HS-5 (cell line): ENCODE measurements around the gene DRD2.
A peak's percentile ranks its signal among the peaks of the same experiment; 100 is the strongest.

Source experiments
- DNase-seq: peaks from one replicate; pipeline ENCODE4 v3.0.0-alpha.2; 2012; ENCODE audit warnings: low read depth

The DRD2 gene

GRCh38 chr11:113484223-113484622 lies 9.0 kb upstream of the DRD2 start:
- no peak for DNase-seq

- DNase-seq: no peak
These were observed 6.5 kb upstream of the DRD2 start for GRCh38 chr11:113481672-113482071.

- DNase-seq: no peak
These were observed 6.0 kb upstream of the DRD2 start for GRCh38 chr11:113481226-113481625.

- no peak for DNase-seq
These were observed 2.1 kb upstream of the DRD2 start for GRCh38 chr11:113477321-113477720.

GRCh38 chr11:113476553-113476952 lies 1.4 kb upstream of the DRD2 start:
- no peak for DNase-seq

GRCh38 chr11:113474362-113475159 lies 637 bp downstream of the DRD2 start:
- peak; percentile 18 for DNase-seq

- DNase-seq: no peak
These were observed 1.2 kb downstream of the DRD2 start for GRCh38 chr11:113473983-113474361.

- DNase-seq: no peak
These were observed 2.7 kb downstream of the DRD2 start for GRCh38 chr11:113472471-113472870.

- DNase-seq: no peak
These were observed 5.0 kb downstream of the DRD2 start for GRCh38 chr11:113470233-113470632.

GRCh38 chr11:113468726-113469345 lies 6.4 kb downstream of the DRD2 start:
- no peak for DNase-seq

- DNase-seq: no peak
These were observed 7.7 kb downstream of the DRD2 start for GRCh38 chr11:113467545-113467944.

GRCh38 chr11:113465786-113466185 lies 9.4 kb downstream of the DRD2 start:
- no peak for DNase-seq

GRCh38 chr11:113464416-113464815 lies 10.8 kb downstream of the DRD2 start:
- no peak for DNase-seq

- DNase-seq: no peak
These were observed 12.4 kb downstream of the DRD2 start for GRCh38 chr11:113462830-113463229.

- no peak for DNase-seq
These were observed 13.6 kb downstream of the DRD2 start for GRCh38 chr11:113461639-113462038.

GRCh38 chr11:113460469-113460868 lies 14.7 kb downstream of the DRD2 start:
- DNase-seq: no peak

- DNase-seq: no peak
These were observed 17.0 kb downstream of the DRD2 start for GRCh38 chr11:113458189-113458588.

- DNase-seq: no peak
These were observed 17.4 kb downstream of the DRD2 start for GRCh38 chr11:113457784-113458183.

- DNase-seq: no peak
These were observed 20.7 kb downstream of the DRD2 start for GRCh38 chr11:113454455-113454854.

- DNase-seq: no peak
These were observed 25.5 kb downstream of the DRD2 start for GRCh38 chr11:113449743-113450142.

GRCh38 chr11:113448316-113448677 lies 26.9 kb downstream of the DRD2 start:
- no peak for DNase-seq

GRCh38 chr11:113447621-113448315 lies 27.4 kb downstream of the DRD2 start:
- DNase-seq: peak; percentile 24

GRCh38 chr11:113446938-113447337 lies 28.3 kb downstream of the DRD2 start:
- DNase-seq: no peak
